GM21717 (cell line): ENCODE measurements around the gene GRIK4.

Experiments used
- ATAC-seq: cut with Tn5 transposase; IDR thresholded peaks from one replicate; pipeline ENCODE4 v1.9.1; 2021; ENCODE audit warnings: mild to moderate bottlenecking, moderate library complexity; ENCODE audit not compliant: unreplicated experiment

Gene GRIK4

GRCh38 chr11:120819003-120819402, 307.5 kb downstream of the GRIK4 start:
- ATAC-seq, result no peak

- ATAC-seq, result no peak
Measured at GRCh38 chr11:120819437-120820365, 308.2 kb downstream of the GRIK4 start.

GRCh38 chr11:120823159-120823558, 311.6 kb downstream of the GRIK4 start:
- no peak for ATAC-seq

- ATAC-seq, result no peak
Measured at GRCh38 chr11:120824242-120824641, 312.7 kb downstream of the GRIK4 start.

- no peak for ATAC-seq
Measured at GRCh38 chr11:120827198-120827597, 315.6 kb downstream of the GRIK4 start.

- ATAC-seq, result no peak
Measured at GRCh38 chr11:120827820-120828219, 316.3 kb downstream of the GRIK4 start.

- ATAC-seq, result no peak
Measured at GRCh38 chr11:120828847-120829246, 317.3 kb downstream of the GRIK4 start.

GRCh38 chr11:120830085-120830620, 318.6 kb downstream of the GRIK4 start:
- ATAC-seq, result no peak

- no peak for ATAC-seq
Measured at GRCh38 chr11:120832481-120833238, 321.1 kb downstream of the GRIK4 start.

GRCh38 chr11:120834686-120835210, 323.2 kb downstream of the GRIK4 start:
- no peak for ATAC-seq

- ATAC-seq, result peak; percentile 93
Measured at GRCh38 chr11:120835601-120836228, 324.2 kb downstream of the GRIK4 start.

- no peak for ATAC-seq
Measured at GRCh38 chr11:120837696-120838095, 326.1 kb downstream of the GRIK4 start.

- no peak for ATAC-seq
Measured at GRCh38 chr11:120839201-120839600, 327.7 kb downstream of the GRIK4 start.

GRCh38 chr11:120839846-120840402, 328.4 kb downstream of the GRIK4 start:
- no peak for ATAC-seq

- ATAC-seq, result no peak
Measured at GRCh38 chr11:120840661-120841060, 329.1 kb downstream of the GRIK4 start.

- ATAC-seq, result no peak
Measured at GRCh38 chr11:120841074-120841473, 329.5 kb downstream of the GRIK4 start.

- no peak for ATAC-seq
Measured at GRCh38 chr11:120842195-120842594, 330.6 kb downstream of the GRIK4 start.

GRCh38 chr11:120853435-120853834, 341.9 kb downstream of the GRIK4 start:
- no peak for ATAC-seq

GRCh38 chr11:120854988-120855387, 343.4 kb downstream of the GRIK4 start:
- no peak for ATAC-seq

- ATAC-seq, result no peak
Measured at GRCh38 chr11:120857508-120857907, 346.0 kb downstream of the GRIK4 start.

GRCh38 chr11:120858740-120859139, 347.2 kb downstream of the GRIK4 start:
- no peak for ATAC-seq
